DMS79 treated with DMSO at 0.1 percent for 48 hours (cell line): ENCODE results near the gene PIERCE2.
"Not testable (repeated sequence)": the region's sequence is repeated elsewhere in the genome, so short reads cannot be mapped to it uniquely, and the experiment has no call there.

Experiments
- DNase-seq: peaks from one replicate; lab custom pipeline; 2025; lab: John Stamatoyannopoulos, UW

The PIERCE2 gene, protein sequence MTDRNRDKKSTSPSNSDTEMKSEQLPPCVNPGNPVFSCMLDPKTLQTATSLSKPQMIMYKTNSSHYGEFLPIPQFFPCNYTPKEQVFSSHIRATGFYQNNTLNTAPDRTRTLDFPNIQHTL

DNA sequence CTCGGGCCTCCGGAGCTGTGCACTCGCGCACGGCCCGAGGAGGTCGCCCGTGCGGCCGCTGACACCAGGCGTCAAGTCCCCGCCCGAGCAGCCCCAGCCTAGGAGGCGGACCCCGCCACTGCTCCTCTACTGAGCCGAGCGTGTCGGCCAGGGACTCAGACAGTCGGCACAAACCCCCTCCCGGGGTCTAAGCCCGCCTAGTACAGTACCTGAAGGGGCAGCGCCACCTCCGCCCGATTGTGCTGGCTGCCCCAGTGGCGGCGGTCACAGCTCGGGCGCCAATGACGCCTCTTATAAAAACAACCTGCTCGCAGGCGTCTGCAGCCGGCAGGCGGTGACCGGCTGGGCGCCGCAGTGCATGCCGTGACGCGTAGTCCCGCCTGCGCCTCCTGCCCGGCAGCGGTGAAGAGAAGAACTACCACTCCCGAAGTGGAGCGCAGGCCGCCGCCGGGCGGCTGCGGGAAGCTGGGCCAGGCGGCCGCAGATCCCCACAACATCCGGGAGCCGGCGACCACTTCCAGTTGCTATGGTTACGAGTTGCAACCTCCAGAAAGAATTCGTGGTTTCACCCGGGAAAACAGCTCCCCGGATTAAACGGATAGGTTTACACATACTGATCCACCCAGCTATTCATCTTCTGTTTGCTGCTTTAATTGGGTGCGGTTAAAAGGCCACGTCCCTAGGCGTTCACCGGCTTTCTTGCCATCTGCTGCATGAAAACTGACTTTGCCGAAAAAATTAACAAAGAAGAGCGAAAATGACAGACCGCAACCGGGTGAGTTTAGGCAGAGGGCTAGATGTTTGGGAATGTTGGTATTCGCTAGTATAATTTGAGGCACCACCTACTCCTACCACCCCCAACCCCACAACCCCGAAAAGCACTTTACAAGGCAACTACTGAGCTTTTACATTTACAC, at the start of gene PIERCE2, which contains the start of gene CCPG1:
PIERCE2 (plus strand) TSS at position 484 of the 917 bp plus-strand sequence; CDS start at position 758, 274 bp downstream.
CCPG1 (minus strand) TSS at position 348 of the 917 bp plus-strand sequence. CDS start 18,935 bp downstream, outside the sequence.
- DNase-seq = peak; percentile 72

DNA sequence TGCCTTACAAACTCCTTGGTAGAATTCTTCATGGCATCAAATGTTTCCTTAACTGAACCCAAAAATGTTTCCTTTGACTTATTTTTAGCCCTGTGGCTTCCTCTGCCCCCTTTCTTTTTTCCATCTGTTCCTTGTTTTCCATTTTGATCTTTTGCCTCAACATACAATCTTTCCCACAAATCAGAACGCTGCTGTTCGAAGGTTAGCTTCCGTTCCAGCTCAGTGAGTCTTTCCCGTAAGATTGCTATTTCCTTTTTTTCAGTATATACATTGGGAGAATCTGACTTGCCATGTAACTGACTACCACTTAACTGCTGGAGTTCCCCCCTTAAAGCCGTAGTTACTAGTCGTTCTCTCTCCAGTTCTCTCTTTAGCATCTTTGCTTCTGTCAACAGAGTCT, 48.0 kb upstream of the PIERCE2 start:
- no peak for DNase-seq

GRCh38 chr15:55361048-55361447, 47.2 kb upstream of the PIERCE2 start:
- DNase-seq = no peak

DNA sequence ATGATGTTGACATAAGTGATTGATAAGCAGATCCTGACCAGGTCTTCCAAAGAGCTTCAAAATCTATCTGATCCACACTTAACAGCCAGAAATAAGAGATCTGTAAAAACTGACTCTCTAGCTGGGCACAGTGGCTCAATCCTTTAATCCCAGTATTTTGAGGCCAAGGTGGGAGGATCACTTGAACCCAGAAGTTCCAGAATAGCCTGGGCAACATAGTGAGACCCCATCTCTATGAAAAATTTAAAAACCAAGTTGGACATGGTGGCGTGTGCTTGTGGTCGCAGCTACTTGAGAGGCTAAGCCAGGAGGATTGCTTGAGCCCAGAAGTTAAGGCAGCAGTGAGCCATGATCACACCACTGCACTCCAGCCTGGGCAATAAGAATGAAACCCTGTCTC, 45.7 kb upstream of the PIERCE2 start:
- DNase-seq = no peak

DNA sequence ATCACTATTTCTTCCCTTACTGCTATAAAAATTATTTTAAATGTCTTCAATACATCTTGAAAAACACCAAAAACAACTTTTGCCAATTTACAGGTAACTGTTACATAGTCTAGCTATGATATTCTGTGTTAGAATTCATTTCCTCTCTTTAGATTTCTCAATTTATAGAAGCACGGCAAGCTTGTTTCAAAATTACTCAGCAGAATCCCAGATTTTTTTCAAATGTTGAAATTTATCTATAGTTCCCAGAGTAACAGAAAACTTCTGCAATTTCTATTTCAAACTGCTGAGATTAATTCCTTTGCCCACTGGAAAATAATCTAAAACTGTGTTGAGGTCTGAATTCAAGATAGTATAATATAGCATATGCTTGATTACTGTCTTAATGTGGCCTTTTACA, 41.3 kb upstream of the PIERCE2 start:
- no peak for DNase-seq

- no peak for DNase-seq
Observed at GRCh38 chr15:55372701-55373440, 35.4 kb upstream of the PIERCE2 start.

- DNase-seq = no peak
Observed at GRCh38 chr15:55379095-55379494, 29.2 kb upstream of the PIERCE2 start.

DNA sequence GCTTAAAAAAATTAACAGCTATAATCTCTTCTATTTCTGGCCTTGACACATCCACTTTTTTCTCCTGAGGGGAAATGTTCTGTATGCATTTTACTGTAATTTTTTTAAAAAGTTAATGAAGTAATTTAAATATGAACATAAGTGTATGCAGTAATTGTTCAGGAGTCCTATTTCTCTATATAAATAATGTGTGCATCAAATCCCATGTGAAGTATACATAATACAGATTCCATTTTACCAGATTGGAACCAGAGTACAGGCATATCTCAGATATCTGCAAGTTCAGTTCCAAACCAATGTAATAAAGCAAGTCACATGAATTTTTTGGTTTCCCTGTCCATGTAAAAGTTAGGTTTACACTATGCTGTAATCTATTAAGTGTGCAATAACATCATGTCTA, 26.7 kb upstream of the PIERCE2 start:
- DNase-seq = no peak

DNA sequence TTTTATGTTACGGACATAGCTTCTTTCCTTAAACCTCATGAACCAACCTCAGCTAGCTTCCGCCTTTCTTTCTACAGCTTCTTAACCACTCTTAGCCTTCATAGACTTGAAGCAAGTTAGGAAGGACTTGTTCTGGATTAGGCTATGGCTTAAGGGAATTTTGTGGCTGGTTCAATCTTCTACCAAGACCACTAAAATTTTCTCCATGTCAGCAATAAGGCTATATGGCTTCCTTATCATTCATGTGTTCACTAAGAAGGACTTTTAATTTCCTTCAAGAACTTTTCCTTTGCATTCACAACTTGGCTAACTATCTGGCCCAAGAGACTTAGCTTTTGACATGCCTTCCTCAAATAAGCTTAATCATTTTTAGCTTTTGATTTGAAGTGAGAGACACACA, 24.6 kb upstream of the PIERCE2 start:
- no peak for DNase-seq

- DNase-seq = no peak
Observed at GRCh38 chr15:55387027-55387426, 21.3 kb upstream of the PIERCE2 start.

DNA sequence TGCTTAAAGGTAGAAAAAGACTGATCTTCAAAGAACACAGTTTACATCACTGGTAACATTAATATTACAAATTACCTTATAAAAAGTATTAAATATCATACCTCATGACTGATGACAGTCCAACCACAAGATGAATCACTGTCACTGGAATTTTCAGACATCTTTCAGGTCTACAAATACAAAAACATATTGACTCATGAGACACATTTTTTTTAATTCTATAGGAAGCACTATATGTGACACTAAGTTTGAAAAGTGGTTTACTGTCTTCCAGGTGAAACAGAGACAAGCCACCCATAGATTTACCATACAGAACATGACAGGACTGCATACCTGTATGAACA, 19.1 kb upstream of the PIERCE2 start:
- DNase-seq = no peak

- DNase-seq = no peak
Observed at GRCh38 chr15:55394694-55395093, 13.6 kb upstream of the PIERCE2 start.

- DNase-seq = no peak
Observed at GRCh38 chr15:55398243-55398642, 10.1 kb upstream of the PIERCE2 start.

GRCh38 chr15:55400050-55400449, 8.2 kb upstream of the PIERCE2 start:
- DNase-seq = not testable (repeated sequence)

DNA sequence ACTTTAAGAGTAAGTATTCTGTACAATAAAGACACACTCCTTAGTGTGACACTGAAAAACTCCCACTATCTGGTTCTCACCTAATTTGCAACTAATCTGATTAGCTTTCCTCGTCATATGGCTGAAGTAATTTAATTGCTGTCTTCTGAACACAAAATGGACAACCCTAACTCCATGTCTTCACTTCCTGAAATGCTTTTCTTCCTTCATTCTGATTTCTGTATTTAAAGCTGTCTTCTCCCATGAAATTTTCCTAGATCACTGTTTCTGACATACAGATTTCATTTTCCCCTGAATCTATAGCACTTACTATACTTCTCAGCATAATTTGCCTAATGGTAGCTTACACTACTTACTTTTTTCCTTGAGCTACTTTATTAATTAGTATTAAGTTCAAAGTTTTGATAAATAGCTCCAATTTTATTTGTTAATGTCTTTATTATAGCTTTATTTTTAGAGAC, 6.5 kb upstream of the PIERCE2 start:
- no peak for DNase-seq

DNA sequence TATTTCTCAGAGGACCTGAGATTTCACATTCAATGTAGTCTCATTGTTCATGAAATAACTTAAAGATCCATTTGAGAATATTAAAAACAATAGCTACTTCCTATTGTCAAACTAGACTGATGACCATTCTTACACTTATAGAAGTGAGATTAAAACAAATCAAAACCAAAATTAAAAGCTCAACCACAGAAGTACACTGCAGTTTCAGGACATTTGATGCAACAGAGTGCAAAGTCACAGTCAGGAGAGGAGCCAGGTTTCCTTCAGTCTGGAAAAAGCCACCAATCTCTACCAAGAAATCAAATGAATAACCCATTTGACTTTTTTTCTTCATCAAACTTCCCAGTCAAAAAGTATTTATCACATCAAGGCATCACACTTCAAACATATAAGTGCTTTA, 5.6 kb upstream of the PIERCE2 start:
- no peak for DNase-seq

- no peak for DNase-seq
Observed at GRCh38 chr15:55403531-55403930, 4.8 kb upstream of the PIERCE2 start.

DNA sequence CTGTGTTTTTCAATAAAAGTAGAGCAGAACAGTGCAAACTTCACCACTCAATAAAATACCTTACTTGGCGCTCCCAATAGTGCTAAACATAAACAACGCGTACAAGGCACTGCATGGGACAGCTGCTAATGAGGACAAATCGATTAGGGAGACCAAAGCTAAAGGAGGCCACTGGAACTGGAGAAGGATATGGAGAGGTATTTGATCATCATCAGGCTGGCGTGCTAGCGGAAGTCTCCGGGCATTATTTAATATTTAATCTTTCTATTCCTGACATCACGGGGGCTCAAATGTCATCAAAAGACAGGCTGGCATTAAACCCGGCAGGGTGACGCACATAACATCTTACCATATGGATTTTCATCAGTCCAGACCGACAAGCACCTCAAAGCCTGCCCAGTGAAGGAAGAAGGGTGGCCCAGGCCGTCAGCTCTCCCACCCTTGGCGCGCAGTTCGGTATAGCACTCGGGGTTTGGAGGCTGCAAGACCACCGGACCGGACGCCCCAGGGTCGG, 740 bp upstream of the PIERCE2 start:
- no peak for DNase-seq

DNA sequence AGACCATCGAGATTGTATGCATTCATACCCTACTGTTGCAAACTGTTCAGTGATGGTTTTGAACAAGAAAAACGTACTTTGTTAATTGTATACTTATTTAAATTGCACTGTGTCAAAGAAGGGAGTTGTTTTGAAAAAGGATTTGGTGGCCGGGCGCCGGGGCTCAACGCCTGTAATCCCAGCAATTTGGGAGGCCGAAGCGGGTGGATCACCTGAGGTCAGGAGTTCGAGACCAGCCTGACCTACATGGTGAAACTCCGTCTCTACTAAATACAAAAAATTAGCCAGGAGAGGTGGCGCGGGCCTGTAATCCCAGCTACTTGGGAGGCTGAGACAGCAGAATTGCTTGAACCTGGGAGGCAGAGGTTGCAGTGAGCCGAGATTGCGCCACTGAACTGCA, 681 bp downstream of the PIERCE2 start:
- not testable (repeated sequence) for DNase-seq

DNA sequence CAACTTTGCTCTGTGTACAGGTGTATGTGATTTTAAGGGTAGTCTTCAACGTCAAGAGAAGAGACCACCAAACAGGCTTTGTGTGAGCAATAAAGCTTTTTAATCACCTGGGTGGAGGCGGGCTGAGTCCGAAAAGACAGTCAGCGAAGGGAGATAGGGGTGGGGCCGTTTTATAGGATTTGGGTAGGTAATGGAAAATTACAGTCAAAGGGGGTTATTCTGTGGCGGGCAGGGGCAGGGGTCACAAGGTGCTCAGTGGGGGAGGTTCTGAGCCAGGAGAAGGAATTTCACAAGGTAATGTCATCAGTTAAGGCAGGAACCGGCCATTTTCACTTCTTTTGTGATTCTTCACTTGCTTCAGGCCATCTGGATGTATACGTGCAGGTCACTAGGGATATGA, 9.4 kb downstream of the PIERCE2 start:
- DNase-seq = not testable (repeated sequence)

GRCh38 chr15:55420171-55420866, 12.0 kb downstream of the PIERCE2 start:
- no peak for DNase-seq

DNA sequence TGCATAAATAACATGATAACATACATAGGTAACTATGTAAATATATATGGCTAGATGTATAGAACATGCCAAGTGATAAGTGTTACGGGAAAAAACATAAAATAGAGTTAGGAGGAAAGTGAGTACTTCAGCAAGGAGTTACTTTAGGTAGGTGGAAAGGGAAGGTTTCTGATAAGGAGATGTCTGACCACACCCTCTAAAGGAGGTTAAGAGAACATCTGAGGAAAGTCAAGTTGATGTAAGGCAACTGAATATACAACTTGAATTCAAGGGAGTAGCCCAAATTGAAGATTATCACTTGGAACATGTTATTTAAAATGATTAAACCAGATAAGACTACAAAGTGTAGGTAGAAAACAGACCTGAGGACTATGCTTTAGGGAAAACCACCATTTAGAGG, 13.8 kb downstream of the PIERCE2 start:
- DNase-seq = no peak
